ENCODE results near the gene DOCK1.

DNA sequence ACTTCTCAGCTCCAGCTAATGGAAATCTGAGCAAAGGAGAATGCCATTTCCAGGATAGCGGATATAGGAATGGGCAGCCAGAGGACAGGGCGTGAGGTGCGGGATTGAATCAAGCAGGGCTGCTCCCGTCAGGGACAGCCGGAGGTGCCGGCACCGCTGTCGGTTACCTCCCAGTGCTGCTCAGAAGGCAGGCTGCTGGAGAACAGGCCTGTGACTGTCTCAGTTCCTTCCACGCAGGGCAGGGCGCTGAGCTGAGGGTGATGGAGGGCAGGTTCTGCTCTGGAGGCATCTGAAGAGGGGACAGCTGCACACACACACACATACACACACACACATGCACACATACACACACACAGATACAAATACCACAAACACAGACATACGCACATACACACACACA is 111.1 kb downstream of the DOCK1 start:
- TF ChIP-seq CTCF (IDR thresholded peaks at IDR 0.05 in 4 of 5, conservative IDR thresholded peaks at IDR 0.05 in 1 of 5) (no peak), POLR2A (IDR thresholded peaks at IDR 0.05) (no peak)

Data from gastrocnemius medialis (tissue), 4 donors.